Measurements from ENCODE around the gene GLB1L2.
"Not testable (repeated sequence)": the region's sequence is repeated elsewhere in the genome, so short reads cannot be mapped to it uniquely, and the experiment has no call there.

Gene GLB1L2

GRCh38 chr11:134340354-134340964 lies 8.7 kb downstream of the GLB1L2 start:
- no peak overlapping the region for H3K27ac ChIP-seq
- POLR2A ChIA-PET (ENCODE audit: low non-redundant PET): no interaction called here
- CTCF ChIA-PET: no interaction called here
- no peak for DNase-seq (ENCODE audit: low spot score)
- TF ChIP-seq, protein P1, sequence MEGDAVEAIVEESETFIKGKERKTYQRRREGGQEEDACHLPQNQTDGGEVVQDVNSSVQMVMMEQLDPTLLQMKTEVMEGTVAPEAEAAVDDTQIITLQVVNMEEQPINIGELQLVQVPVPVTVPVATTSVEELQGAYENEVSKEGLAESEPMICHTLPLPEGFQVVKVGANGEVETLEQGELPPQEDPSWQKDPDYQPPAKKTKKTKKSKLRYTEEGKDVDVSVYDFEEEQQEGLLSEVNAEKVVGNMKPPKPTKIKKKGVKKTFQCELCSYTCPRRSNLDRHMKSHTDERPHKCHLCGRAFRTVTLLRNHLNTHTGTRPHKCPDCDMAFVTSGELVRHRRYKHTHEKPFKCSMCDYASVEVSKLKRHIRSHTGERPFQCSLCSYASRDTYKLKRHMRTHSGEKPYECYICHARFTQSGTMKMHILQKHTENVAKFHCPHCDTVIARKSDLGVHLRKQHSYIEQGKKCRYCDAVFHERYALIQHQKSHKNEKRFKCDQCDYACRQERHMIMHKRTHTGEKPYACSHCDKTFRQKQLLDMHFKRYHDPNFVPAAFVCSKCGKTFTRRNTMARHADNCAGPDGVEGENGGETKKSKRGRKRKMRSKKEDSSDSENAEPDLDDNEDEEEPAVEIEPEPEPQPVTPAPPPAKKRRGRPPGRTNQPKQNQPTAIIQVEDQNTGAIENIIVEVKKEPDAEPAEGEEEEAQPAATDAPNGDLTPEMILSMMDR (conservative IDR thresholded peaks at IDR 0.05; ENCODE audit: low read depth): no peak

DNA sequence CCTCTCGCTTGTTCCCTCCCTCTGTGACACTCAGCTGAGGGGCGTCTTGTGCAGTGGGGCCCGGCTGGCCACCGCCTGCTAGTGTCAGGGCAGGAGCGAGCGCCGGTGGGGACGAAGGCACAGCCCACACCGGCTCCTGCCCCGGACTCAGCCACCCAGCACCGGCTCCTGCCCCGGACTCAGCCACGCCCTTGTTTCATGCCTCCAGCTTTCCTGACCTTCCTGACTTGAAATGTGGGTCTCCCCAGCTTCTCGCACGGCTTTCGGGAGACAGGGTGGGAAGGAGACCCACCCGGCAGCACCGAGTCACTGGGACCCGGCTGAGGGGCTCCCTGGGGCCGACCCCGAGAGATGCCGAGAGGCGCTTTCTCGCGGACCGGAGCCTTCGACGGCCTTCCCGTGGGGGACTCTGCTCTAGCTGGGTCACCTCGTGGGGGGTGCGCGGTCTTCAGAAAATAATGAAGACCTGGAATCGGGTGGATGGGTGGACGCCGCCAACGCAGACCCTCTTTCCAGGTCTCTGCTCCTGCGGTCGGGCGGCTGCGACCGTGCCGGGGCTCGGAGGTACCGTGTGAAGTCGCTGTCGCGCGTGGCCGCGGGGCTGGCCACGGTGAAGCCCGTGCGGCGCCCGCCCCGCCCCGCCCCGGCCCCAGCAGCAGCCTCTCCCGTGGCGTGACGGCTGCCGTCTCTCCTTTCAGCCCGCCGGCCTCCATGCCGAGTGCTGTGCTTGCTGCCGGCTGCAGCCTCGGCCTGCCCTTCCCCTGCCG lies 10.2 kb downstream of the GLB1L2 start:
- no peak for DNase-seq (ENCODE audit: low spot score)
- no peak overlapping the region for H3K27ac ChIP-seq
- TF ChIP-seq, protein P1 (conservative IDR thresholded peaks at IDR 0.05; ENCODE audit: low read depth): no peak
- ChIA-PET CTCF (no interaction called here), POLR2A (ENCODE audit: low non-redundant PET) (no interaction called here)

DNA sequence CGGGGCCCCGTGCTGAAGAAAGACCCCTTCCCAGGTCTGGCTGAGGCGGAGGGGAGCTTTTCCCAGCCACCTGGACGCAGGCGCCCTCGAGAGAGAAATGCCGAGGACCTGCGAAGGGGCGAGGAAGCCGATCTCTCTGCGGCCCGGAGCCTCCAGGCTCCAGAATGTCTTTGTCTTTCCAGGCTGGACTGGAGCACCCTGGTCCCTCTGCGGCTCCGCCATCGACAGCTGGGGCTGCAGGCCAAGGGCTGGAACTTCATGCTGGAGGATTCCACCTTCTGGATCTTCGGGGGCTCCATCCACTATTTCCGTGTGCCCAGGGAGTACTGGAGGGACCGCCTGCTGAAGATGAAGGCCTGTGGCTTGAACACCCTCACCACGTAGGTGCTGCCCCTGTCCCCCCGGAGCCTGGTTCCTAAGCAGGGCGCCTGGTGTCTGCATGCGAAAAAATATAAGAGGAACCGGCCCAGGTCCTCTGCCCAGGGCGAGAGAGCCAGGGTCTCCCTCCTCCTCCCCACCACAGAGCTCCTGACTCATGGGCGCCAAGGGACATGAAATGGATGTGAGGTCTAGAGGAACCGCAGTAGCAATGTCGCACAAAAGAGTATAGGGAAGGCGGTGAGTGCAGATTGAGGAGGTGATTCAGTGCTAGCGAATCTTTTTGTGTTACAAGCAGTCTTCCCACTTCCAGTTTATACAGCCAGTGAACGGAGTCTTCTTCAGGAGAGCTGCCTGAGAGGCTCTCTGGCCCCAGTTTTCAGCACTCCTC lies 11.0 kb downstream of the GLB1L2 start:
- DNase-seq (ENCODE audit: low spot score): no peak
- TF ChIP-seq, protein P1 (conservative IDR thresholded peaks at IDR 0.05; ENCODE audit: low read depth): no peak
- no peak overlapping the region for H3K27ac ChIP-seq
- ChIA-PET CTCF (no interaction called here), POLR2A (ENCODE audit: low non-redundant PET) (no interaction called here)

GRCh38 chr11:134343646-134344045 lies 11.9 kb downstream of the GLB1L2 start:
- H3K27ac ChIP-seq: no peak overlapping the region
- ChIA-PET POLR2A (ENCODE audit: low non-redundant PET) (no interaction called here), CTCF (no interaction called here)
- TF ChIP-seq, protein P1 (conservative IDR thresholded peaks at IDR 0.05; ENCODE audit: low read depth): no peak
- no peak for DNase-seq (ENCODE audit: low spot score)

DNA sequence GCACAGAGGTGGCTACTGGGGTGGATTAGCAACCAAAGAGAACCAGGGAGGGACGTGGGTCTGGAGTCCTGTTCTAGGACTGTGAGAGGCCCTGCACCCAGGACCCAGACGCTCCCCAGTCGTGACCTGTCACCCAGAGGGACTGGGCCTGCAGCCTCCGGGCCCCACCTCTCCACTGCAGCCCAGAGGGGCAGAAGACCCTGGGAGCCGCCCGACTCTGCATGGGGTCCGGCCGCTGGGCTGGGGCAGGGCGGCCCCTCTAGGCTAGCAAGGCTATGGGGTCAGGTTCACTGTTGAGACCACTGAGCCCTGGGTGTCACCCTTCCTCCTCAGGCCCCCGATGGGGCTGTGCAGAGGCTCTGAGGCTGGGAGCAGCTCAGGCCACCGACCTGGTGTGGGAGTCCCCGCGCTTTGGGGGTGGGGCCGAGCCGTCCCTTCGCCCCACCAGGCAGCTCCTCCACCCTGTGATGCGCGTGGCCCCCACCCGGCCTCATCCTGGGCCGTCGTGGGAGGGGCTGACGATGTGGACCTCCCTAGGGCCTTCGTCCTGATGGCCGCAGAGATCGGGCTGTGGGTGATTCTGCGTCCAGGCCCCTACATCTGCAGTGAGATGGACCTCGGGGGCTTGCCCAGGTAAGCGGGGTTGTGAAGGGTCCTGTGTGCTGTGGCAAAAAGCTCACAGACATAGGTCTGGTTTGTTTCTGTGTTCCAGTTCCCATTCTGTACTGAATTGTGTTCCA lies 12.9 kb downstream of the GLB1L2 start:
- POLR2A ChIA-PET (ENCODE audit: low non-redundant PET); CTCF ChIA-PET; DNase-seq (ENCODE audit: low spot score); H3K27ac ChIP-seq: not testable (repeated sequence)

DNA sequence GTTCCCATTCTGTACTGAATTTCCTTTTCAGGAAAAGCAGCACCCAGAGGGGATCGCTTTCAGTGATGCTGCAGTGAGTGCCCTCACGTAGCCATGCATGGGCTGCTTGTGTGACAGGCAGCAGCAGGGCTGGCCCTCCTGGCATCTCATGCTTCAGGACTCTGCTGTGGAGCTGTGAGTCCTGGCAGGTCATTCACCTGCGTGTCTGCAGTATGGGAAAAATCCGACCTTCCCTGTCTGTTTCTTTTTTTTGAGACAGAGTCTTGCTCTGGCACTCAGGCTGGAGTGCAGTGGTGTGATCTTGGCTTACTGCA lies 13.4 kb downstream of the GLB1L2 start:
- POLR2A ChIA-PET (ENCODE audit: low non-redundant PET): no interaction called here
- DNase-seq (ENCODE audit: low spot score): no peak
- CTCF ChIA-PET: no interaction called here
- TF ChIP-seq, protein P1 (conservative IDR thresholded peaks at IDR 0.05; ENCODE audit: low read depth): no peak
- no peak overlapping the region for H3K27ac ChIP-seq
